22Rv1 (cell line): ENCODE results near the gene P4HA2.

Experiments used
- ZFX ChIP-seq: fragments of 450-650 bp; IDR thresholded peaks from 2 replicates; pipeline ENCODE4 v1.6.1; 2017; ENCODE audit warnings: antibody characterized with exemption, borderline replicate concordance
- TF ChIP-seq, protein P1 (sequence below): fragments of 450-650 bp; IDR thresholded peaks from 2 replicates; pipeline ENCODE4 v1.5.1; 2017; ENCODE audit warnings: mild to moderate bottlenecking

- TF ChIP-seq, protein P1, sequence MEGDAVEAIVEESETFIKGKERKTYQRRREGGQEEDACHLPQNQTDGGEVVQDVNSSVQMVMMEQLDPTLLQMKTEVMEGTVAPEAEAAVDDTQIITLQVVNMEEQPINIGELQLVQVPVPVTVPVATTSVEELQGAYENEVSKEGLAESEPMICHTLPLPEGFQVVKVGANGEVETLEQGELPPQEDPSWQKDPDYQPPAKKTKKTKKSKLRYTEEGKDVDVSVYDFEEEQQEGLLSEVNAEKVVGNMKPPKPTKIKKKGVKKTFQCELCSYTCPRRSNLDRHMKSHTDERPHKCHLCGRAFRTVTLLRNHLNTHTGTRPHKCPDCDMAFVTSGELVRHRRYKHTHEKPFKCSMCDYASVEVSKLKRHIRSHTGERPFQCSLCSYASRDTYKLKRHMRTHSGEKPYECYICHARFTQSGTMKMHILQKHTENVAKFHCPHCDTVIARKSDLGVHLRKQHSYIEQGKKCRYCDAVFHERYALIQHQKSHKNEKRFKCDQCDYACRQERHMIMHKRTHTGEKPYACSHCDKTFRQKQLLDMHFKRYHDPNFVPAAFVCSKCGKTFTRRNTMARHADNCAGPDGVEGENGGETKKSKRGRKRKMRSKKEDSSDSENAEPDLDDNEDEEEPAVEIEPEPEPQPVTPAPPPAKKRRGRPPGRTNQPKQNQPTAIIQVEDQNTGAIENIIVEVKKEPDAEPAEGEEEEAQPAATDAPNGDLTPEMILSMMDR: no peak
- no peak for TF ChIP-seq ZFX
Observed at GRCh38 chr5:132228241-132229035, 785 bp upstream of the P4HA2 start.
